Thoracic aorta (tissue), 2 donors: ENCODE data around the gene SOHLH1. TPM values are rescaled to one million over a fixed set of nuclear protein-coding genes. Genes with fewer than 3 reads are reported as not detected.
"Not testable (repeated sequence)": the region's sequence is repeated elsewhere in the genome, so short reads cannot be mapped to it uniquely, and the experiment has no call there.

Experiments used
- ATAC-seq: fragments of 150-250 bp; one replicate; pipeline ENCODE4 v1.8.0; 2017; ENCODE audit warnings: low read depth; ENCODE audit not compliant: insufficient number of reproducible peaks, low FRiP score
- DNase-seq: peaks from one replicate; pipeline ENCODE4 v3.0.0-alpha.2; 2020; ENCODE audit warnings: low spot score
- H3K27ac ChIP-seq, 2 donors: fragments of 200-600 bp; sonication (generic); 1 replicate in 1 of 2; 2 replicates in 1 of 2; pipeline ENCODE4 v1.5.1; 2016; ENCODE audit warnings: mild to moderate bottlenecking in 2 of 2, moderate library complexity in 2 of 2
- H3K27me3 ChIP-seq: fragments of 200-600 bp; sonication (generic); replicated peaks from 2 replicates; pipeline ENCODE4 v1.6.0; 2016; ENCODE audit warnings: mild to moderate bottlenecking; ENCODE audit not compliant: insufficient read depth
- H3K36me3 ChIP-seq: fragments of 200-600 bp; sonication (generic); one replicate; pipeline ENCODE4 v1.5.1; 2016
- H3K4me1 ChIP-seq, 2 donors: fragments of 200-600 bp; sonication (generic); 1 replicate in 1 of 2; 2 replicates in 1 of 2; pipeline versions ENCODE4 v1.5.1 to v1.6.0; 2016; ENCODE audit warnings: low read depth in 2 of 2, mild to moderate bottlenecking in 1 of 2; ENCODE audit not compliant: control insufficient read depth in 1 of 2
- H3K4me3 ChIP-seq: fragments of 200-600 bp; sonication (generic); 2 replicates; pipeline ENCODE4 v1.5.1; 2016; ENCODE audit warnings: mild to moderate bottlenecking
- H3K9me3 ChIP-seq: fragments of 200-600 bp; sonication (generic); 2 replicates; pipeline ENCODE4 v1.5.1; 2016
- CTCF ChIP-seq: fragments of 200-600 bp; sonication (generic); IDR thresholded peaks from one replicate; pipeline ENCODE4 v1.5.1; 2019; ENCODE audit warnings: antibody characterized with exemption
- total RNA-seq, 2 donors: library from RNA; depleted of rRNA; stranded (reverse); fragments of >200 nt; gene quantifications; one replicate each; pipeline versions ENCODE4 v1.1.0 to v1.2.3, GENCODE V29; 2016

Gene SOHLH1
- total RNA-seq, 2 donors from 2014 or later: not detected

GRCh38 chr9:135671591-135672041 is 27.7 kb downstream of the SOHLH1 start:
- Histone ChIP-seq H3K27me3 (no peaks in the 10 kb centered on the region), H3K4me3 (no peak overlapping the region), H3K36me3 (no peaks in the 10 kb centered on the region), H3K9me3 (no peaks in the 10 kb centered on the region), H3K27ac (no peak overlapping the region), H3K4me1 (no peaks in the 10 kb centered on the region)
- DNase-seq (no peak), ATAC-seq (no peak)
- TF ChIP-seq CTCF: no peak

GRCh38 chr9:135670721-135671590 is 28.3 kb downstream of the SOHLH1 start:
- Histone ChIP-seq H3K4me3 (no peak overlapping the region), H3K4me1 (no peaks in the 10 kb centered on the region), H3K9me3 (no peaks in the 10 kb centered on the region), H3K27ac (no peak overlapping the region), H3K36me3 (no peaks in the 10 kb centered on the region), H3K27me3 (no peaks in the 10 kb centered on the region)
- ATAC-seq (no peak), DNase-seq (no peak)
- no peak for TF ChIP-seq CTCF

- ATAC-seq: no peak
- H3K27me3 ChIP-seq: no peaks in the 10 kb centered on the region
- H3K27ac ChIP-seq: no peak overlapping the region
- DNase-seq: no peak
- H3K36me3 ChIP-seq: no peaks in the 10 kb centered on the region
- H3K4me3 ChIP-seq: no peak overlapping the region
- H3K4me1 ChIP-seq: no peaks in the 10 kb centered on the region
- TF ChIP-seq CTCF: no peak
- H3K9me3 ChIP-seq: no peaks in the 10 kb centered on the region
Measured at GRCh38 chr9:135669616-135670285, 29.5 kb downstream of the SOHLH1 start.

- not testable (repeated sequence) for H3K27me3 ChIP-seq
Measured at GRCh38 chr9:135669018-135669417, 30.3 kb downstream of the SOHLH1 start.

GRCh38 chr9:135667463-135668001 is 31.7 kb downstream of the SOHLH1 start:
- H3K4me1 ChIP-seq: no peaks in the 10 kb centered on the region
- no peak for TF ChIP-seq CTCF
- DNase-seq: no peak
- H3K27ac ChIP-seq: no peak overlapping the region
- no peaks in the 10 kb centered on the region for H3K36me3 ChIP-seq
- H3K9me3 ChIP-seq: no peaks in the 10 kb centered on the region
- H3K4me3 ChIP-seq: no peak overlapping the region
- no peaks in the 10 kb centered on the region for H3K27me3 ChIP-seq
- no peak for ATAC-seq

More at GRCh38 chr9:135669018-135669417, 30.3 kb downstream of the SOHLH1 start:
- not testable (repeated sequence) for H3K4me3 ChIP-seq, ATAC-seq, H3K36me3 ChIP-seq, H3K27ac ChIP-seq, H3K4me1 ChIP-seq, DNase-seq, H3K9me3 ChIP-seq
